CD4-positive, alpha-beta T cell (primary cell): Measurements from ENCODE around the gene KDM2B. TPM values are rescaled to one million over a fixed set of nuclear protein-coding genes. Genes with fewer than 3 reads are reported as not detected.

Source experiments
- ATAC-seq: fragments of 200-7000 bp; cut with Tn5 transposase; one replicate; pipeline ENCODE4 v1.10.0; 2022; ENCODE audit warnings: mild to moderate bottlenecking; ENCODE audit not compliant: poor library complexity
- CTCF ChIA-PET: fragments of 350-600 bp; sonication (Branson Sonifier 250); formaldehyde crosslinking; loops from one replicate; lab custom pipeline; 2021; ENCODE audit warnings: antibody characterized with exemption, inconsistent platforms; lab: Charles Lee
- POLR2A ChIA-PET: fragments of 350-600 bp; sonication (Branson Sonifier 250); formaldehyde crosslinking; loops from one replicate; lab custom pipeline; 2021; ENCODE audit warnings: antibody characterized with exemption, inconsistent platforms; lab: Charles Lee
- DNase-seq, 14 experiments: peaks; one replicate each; pipeline ENCODE4 v3.0.0-alpha.2; 2013 to 2020; ENCODE audit warnings: mixed read lengths in 2 of 14
- H3K27ac ChIP-seq, 2 donors: one replicate each; pipeline versions ENCODE4 v1.5.1 to v1.7.0; 2013; ENCODE audit warnings: low read length in 2 of 2, low read depth in 1 of 2, mild to moderate bottlenecking in 1 of 2
- H3K27me3 ChIP-seq, 2 experiments: 1 replicate in 1 of 2; 2 replicates in 1 of 2; pipeline versions ENCODE4 v1.6.1 to v1.7.0; 2013; ENCODE audit warnings: low read length in 2 of 2, control low read depth in 1 of 2, mild to moderate bottlenecking in 1 of 2, moderate library complexity in 1 of 2; ENCODE audit not compliant: insufficient read depth in 2 of 2, control insufficient read depth in 1 of 2
- H3K36me3 ChIP-seq: one replicate; pipeline ENCODE4 v1.6.1; 2013; ENCODE audit warnings: low read length, control low read depth; ENCODE audit not compliant: insufficient read depth
- H3K4me1 ChIP-seq: one replicate; pipeline ENCODE4 v1.6.1; 2013; ENCODE audit warnings: low read length, control low read depth; ENCODE audit not compliant: insufficient read depth
- H3K4me3 ChIP-seq: one replicate; pipeline ENCODE4 v1.5.1; 2013; ENCODE audit warnings: mild to moderate bottlenecking, low read length, moderate library complexity
- H3K9me3 ChIP-seq, 2 experiments: 1 replicate in 1 of 2; 2 replicates in 1 of 2; pipeline versions ENCODE4 v1.6.1 to v1.7.0; 2013; ENCODE audit warnings: low read length in 2 of 2, mild to moderate bottlenecking in 2 of 2, control low read depth in 1 of 2, moderate library complexity in 1 of 2; ENCODE audit not compliant: control insufficient read depth in 1 of 2, insufficient read depth in 1 of 2
- H3K27ac Mint-ChIP-seq: one replicate; pipeline ENCODE4 v1.8.0; 2020; ENCODE audit warnings: mixed read lengths
- H3K27me3 Mint-ChIP-seq: one replicate; pipeline ENCODE4 v1.8.0; 2021; ENCODE audit warnings: mixed read lengths
- H3K36me3 Mint-ChIP-seq: one replicate; pipeline ENCODE4 v1.8.0; 2021; ENCODE audit warnings: low read depth, mixed read lengths
- H3K4me1 Mint-ChIP-seq: one replicate; pipeline ENCODE4 v1.8.0; 2021; ENCODE audit warnings: low read depth, mixed read lengths
- H3K4me3 Mint-ChIP-seq: one replicate; pipeline ENCODE4 v1.8.0; 2020; ENCODE audit warnings: mild to moderate bottlenecking, mixed read lengths
- H3K9me3 Mint-ChIP-seq: one replicate; pipeline ENCODE4 v1.8.0; 2020; ENCODE audit warnings: mixed read lengths
- intact Hi-C, 2 experiments: fragments of 100-400 bp; cut with DNase I in 1 of 2; cut with micrococcal nuclease in 1 of 2; formaldehyde crosslinking; loops; one replicate each; pipeline versions ENCODE4 v1.15.1 to v1.9.0; 2023 to 2025; cut with DNase I, micrococcal nuclease
- total RNA-seq, 174 experiments: library from RNA in 2 of 174; stranded (reverse) in 2 of 174; gene quantifications; one replicate each; pipeline ENCODE4 v1.2.3 and lab custom pipeline; 2021 to 2026
- TF ChIP-seq, protein P1 (sequence below): fragments of 200-600 bp; IDR thresholded peaks from one replicate; pipeline ENCODE4 v1.8.0; 2022; ENCODE audit warnings: antibody characterized with exemption, mild to moderate bottlenecking

KDM2B gene
- total RNA-seq, 2 experiments from 2014 or later = 60.4 to 62.6 TPM

DNA sequence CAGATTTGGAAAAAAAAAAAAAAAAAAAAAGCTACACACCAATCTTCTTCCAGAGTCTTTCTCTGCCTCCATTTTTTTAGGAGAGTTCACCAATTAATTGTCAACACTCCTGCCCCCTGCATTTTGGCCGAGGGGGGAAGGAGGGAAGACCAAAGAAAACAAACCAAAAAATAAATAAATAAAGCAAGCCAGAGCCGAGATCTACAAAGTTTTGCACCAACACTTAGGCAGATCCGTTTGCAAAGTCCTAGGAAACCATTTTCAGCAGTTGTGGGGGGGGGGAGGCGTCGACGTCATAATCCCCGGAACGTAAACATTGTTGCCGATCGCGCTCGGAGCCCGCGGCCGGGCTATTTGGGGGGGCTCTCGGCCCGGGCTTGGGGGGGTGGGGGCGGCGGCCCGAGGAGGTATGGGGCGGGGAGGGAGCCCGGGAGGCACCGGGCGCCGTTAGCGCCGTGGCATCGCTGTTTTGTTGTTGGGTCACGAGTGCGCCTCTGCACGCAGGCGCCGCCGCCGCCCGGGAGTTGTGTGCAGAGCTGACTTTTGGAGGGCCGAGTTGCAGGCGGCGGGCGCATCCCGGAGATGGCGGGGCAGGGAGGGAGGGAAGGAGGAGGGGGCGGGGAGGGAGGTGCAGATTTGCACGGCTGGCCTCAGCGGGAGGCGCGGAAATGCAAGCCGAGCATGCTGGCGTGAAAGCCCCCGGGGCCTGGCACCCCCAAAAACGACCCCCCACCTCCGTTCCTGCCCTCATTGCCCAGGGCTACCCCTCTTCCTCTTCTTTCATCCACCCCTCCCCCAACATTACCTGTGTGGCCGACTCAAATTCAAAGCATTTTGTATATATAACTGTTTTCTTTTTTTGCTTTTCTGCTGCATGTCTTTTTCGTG, 598 bp downstream of the KDM2B start:
- H3K4me1 ChIP-seq = peaks cover 52% of the 10 kb centered on the region
- peaks cover 10% of the 10 kb centered on the region for H3K36me3 ChIP-seq
- DNase-seq (peak; percentile 64 to 89 (median 78)), ATAC-seq (peak; percentile 64)
- no peaks in the 10 kb centered on the region for H3K27me3 ChIP-seq
- H3K9me3 ChIP-seq = no peaks in the 10 kb centered on the region
- peak overlapping the region; percentile 63 for H3K4me3 ChIP-seq
- Mint-ChIP-seq H3K9me3 (no peaks in the 10 kb centered on the region), H3K27ac (peak overlapping the region; percentile 98), H3K36me3 (peaks cover 14% of the 10 kb centered on the region), H3K4me1 (peaks cover 55% of the 10 kb centered on the region), H3K4me3 (peak overlapping the region; percentile 98), H3K27me3 (no peaks in the 10 kb centered on the region)
- intact Hi-C loops = loop anchor here (1.0 to 10.0 kb wide), 4 partner anchors 13 to 92 kb away; no protein-coding TSS in a partner anchor
- POLR2A ChIA-PET = interaction anchor here (0.6 to 6.6 kb wide), 28 partner anchors 10 to 222 kb away, joined by 3 to 147 read pairs (median 4); partner anchors contain the start of genes MORN3, ORAI1 and SETD1B
- CTCF ChIA-PET = interaction anchor here (0.6 to 4.8 kb wide), 9 partner anchors 11 to 91 kb away, joined by 3 to 20 read pairs (median 4); partner anchors contain the start of gene ORAI1
- TF ChIP-seq, protein P1, sequence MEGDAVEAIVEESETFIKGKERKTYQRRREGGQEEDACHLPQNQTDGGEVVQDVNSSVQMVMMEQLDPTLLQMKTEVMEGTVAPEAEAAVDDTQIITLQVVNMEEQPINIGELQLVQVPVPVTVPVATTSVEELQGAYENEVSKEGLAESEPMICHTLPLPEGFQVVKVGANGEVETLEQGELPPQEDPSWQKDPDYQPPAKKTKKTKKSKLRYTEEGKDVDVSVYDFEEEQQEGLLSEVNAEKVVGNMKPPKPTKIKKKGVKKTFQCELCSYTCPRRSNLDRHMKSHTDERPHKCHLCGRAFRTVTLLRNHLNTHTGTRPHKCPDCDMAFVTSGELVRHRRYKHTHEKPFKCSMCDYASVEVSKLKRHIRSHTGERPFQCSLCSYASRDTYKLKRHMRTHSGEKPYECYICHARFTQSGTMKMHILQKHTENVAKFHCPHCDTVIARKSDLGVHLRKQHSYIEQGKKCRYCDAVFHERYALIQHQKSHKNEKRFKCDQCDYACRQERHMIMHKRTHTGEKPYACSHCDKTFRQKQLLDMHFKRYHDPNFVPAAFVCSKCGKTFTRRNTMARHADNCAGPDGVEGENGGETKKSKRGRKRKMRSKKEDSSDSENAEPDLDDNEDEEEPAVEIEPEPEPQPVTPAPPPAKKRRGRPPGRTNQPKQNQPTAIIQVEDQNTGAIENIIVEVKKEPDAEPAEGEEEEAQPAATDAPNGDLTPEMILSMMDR = no peak
- peak overlapping the region; percentile 62 to 79 for H3K27ac ChIP-seq

DNA sequence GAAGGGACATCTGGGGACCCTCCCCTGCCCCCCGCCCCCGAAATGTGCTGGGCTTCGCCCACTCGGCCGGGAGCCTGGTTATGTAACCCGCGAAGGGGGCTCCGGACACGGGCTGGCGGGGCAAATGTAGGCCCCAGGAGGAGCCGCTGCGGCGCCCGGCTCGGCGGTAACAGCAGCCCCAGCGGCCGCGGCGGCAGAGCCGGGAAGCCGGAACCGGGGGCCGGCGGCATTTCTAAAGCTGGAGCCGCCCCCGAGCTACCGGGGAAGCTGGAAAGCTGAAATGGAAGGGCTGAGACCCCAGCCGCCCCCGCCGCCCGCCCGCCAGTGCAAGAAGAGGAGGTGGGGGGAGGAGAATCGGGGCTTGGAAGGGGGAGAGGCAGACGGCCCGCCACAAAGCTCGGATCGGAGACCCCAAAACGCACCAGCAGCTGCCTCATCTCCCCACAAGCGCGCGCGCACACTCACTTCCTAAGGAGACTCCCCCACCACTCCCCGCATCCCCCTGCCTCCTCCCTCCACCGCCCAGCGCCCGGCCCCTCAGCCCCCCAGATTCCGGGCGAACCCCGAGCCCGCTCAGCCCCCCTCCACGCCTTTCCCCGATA, 1.5 kb downstream of the KDM2B start:
- Histone ChIP-seq H3K36me3 (peaks cover 20% of the 10 kb centered on the region), H3K4me1 (peaks cover 52% of the 10 kb centered on the region), H3K27ac (peak overlapping the region; percentile 62 to 79), H3K4me3 (peak overlapping the region; percentile 63), H3K27me3 (no peaks in the 10 kb centered on the region), H3K9me3 (no peaks in the 10 kb centered on the region)
- Mint-ChIP-seq H3K9me3 (no peaks in the 10 kb centered on the region), H3K4me1 (peaks cover 55% of the 10 kb centered on the region), H3K27me3 (no peaks in the 10 kb centered on the region), H3K27ac (peak overlapping the region; percentile 98), H3K36me3 (peaks cover 20% of the 10 kb centered on the region), H3K4me3 (peak overlapping the region; percentile 98)
- CTCF ChIA-PET = interaction anchor here (0.9 to 4.8 kb wide), 10 partner anchors 10 to 92 kb away, joined by 3 to 20 read pairs (median 4); partner anchors contain the start of gene ORAI1
- ATAC-seq = peak; percentile 18
- TF ChIP-seq, protein P1 = no peak
- POLR2A ChIA-PET = interaction anchor here (0.6 to 6.6 kb wide), 29 partner anchors 10 to 223 kb away, joined by 3 to 147 read pairs (median 5); partner anchors contain the start of genes MORN3, ORAI1, RHOF and SETD1B
- intact Hi-C loops = loop anchor here (2.0 to 10.0 kb wide), 2 partner anchors 14 to 74 kb away; no protein-coding TSS in a partner anchor
- peak in 12 of 14 experiments; percentile 26 to 63 (median 41) for DNase-seq
